NOMO-1 (cell line): ENCODE measurements around the gene RECQL5.

Experiments
- DNase-seq, 2 experiments: peaks; one replicate each; lab custom pipeline; 2025; ENCODE audit not compliant: unreplicated experiment in 2 of 2; lab: John Stamatoyannopoulos, UW

RECQL5 gene

DNA sequence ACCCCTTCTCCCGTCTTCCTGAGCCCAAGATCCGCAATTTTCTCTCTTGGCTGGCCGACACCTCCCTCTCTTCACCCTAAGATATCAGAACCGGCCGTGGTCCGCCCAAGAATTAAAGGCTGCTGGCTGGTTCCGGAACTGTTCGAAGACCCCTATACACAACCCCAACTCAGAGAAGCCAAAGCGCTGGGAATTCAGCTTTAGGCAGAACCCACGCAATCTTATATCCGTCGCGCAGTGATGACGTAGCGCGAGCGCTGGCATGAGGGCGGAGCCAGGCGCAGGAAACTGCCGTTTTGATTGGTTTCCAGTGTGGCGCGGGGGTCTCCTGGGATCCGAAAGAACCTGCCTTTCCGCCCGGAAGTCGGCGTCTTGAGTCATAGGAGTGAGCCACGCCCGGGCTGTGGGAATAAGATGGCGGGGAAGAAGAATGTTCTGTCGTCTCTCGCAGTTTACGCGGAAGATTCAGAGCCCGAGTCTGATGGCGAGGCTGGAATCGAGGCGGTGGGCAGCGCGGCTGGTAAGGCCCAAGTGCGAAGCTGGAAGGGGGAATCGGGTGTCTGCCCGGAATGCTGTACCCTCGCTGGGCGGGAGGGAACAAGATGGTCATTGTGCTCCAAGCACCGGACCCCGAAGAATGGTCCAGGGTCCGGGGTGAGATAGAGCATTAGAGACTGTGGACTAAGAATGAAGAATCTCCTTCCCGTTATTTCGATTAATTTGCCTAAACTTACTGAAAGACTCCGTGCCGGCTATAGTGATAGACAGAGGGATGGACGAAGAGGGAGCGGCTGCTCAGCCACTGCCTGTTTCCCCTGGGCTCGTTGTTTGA is at the start of gene RECQL5, which contains the start of gene SAP30BP:
Gene RECQL5 (minus strand): TSS at position 196 of the 832 bp plus-strand sequence. CDS start 597 bp downstream, outside the sequence.
Gene SAP30BP (plus strand): TSS at position 380 of the 832 bp plus-strand sequence. CDS start 35 bp downstream, at position 415.
- peak; percentile 92 to 98 for DNase-seq

DNA sequence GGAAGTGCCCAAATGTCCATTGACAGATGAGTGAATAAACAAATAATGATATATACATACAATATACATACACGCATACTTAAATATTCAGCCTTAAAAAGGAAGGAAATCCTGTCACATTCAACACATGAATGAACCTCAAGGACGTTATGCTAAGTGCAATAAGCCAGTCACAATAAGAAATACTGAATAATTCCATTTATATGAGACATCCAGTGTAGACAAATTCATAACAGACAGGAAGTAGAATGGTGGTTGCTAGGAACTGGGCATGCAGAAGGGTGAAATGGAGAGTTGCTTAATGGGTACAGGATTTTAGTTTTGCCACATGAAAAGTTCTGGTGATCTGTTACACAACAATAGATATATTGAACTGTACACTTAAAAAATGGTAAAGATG is 45.5 kb upstream of the RECQL5 start:
- no peak for DNase-seq

DNA sequence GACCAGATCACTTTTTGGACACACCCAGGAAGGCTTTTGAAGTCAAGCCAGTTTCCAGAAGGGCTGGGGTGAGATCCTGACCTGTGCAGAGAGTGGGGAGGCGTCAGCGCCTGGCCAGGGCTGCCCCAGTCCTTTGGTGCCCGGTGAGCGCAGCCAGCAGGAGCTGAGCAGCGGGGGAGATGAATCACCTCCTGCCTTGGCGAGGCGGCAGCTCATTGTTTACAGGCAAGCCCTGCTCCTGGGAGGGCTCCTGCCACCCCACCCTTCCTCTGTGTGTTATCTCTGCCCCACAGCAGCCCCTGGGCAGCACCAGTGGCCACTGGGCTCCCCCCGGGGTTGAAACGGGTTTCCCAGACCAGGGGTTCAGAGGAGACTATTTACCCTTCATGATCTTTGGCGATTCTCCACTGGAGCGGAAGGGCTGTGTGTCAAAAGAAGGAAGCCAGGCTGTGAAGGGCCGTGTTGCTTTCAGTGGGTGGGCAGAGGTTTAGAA is 40.2 kb upstream of the RECQL5 start:
- DNase-seq = no peak

GRCh38 chr17:75706042-75706728 is 39.2 kb upstream of the RECQL5 start:
- no peak for DNase-seq

DNA sequence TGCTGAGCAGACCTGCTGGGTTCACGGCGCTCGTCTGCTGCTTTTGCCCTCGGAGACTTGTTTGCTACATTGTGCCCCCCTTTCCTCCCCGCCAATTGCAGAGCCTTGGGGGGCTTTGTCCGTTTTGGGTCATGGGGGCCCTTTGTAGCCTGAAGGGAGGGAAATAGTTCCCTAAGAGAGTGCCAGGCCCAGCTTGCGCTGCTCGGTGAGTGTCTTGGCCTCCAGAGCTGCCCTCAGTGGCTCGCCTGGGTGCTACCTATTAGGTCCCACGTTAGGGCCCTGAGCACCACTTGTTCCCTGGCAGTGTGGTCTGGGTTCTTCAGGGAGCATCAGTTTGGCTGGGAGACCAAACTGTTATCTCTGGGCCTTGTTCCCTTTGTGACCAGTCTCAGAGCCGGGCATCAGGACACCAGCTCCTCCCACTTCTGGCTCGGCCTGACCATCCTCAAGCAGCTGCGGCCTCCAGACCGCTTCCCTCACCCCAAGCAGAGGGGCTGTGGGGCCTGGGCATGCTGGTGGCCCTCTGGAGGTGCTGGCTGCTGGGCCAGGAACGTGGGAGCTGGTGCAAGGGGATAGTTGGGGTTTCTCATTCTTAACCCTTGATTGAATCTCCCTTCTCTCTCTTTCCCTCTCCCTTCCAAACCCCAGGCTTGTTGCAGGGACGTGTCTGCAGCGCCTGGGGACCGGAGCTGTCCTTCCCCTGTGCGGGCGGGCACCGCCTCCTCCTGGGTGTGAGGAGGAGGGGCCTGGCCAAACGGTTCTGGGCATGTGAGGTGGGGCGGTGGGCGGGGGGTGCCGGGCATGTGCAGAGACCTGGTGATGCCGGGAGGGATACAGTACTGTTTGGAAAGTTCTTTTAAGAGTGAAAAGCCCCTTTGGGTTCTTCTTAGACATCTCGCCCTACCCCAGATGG is 38.3 kb upstream of the RECQL5 start:
- DNase-seq = no peak

GRCh38 chr17:75703591-75703990 is 36.6 kb upstream of the RECQL5 start:
- DNase-seq = no peak

GRCh38 chr17:75703191-75703590 is 36.2 kb upstream of the RECQL5 start:
- DNase-seq = no peak

GRCh38 chr17:75701288-75701687 is 34.3 kb upstream of the RECQL5 start:
- DNase-seq = no peak

- no peak for DNase-seq
Measured at GRCh38 chr17:75698659-75699058, 31.7 kb upstream of the RECQL5 start.

GRCh38 chr17:75697651-75698291 is 30.8 kb upstream of the RECQL5 start:
- no peak for DNase-seq

GRCh38 chr17:75695830-75696271 is 28.9 kb upstream of the RECQL5 start:
- no peak for DNase-seq

GRCh38 chr17:75695141-75695829 is 28.3 kb upstream of the RECQL5 start:
- DNase-seq = no peak

DNA sequence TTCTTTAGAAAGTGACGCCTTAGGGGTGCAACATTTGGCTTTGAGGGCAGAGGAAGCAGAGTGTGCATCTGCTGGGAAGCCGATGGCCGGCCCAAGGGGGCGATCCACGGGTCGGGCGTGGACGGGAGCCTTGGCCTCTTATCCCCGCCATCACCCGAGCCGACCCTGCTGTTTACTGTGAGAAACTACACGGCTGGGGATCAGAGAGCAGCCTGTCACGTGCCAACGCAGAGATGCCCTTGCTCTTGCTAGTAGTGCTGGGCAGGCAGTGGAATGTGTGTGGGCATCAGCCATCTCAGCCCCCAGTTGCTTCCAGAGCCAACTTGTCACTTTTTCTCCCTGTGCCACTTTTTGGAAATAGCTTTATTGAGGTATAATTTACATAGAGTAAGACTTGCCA is 27.6 kb upstream of the RECQL5 start:
- DNase-seq = no peak

DNA sequence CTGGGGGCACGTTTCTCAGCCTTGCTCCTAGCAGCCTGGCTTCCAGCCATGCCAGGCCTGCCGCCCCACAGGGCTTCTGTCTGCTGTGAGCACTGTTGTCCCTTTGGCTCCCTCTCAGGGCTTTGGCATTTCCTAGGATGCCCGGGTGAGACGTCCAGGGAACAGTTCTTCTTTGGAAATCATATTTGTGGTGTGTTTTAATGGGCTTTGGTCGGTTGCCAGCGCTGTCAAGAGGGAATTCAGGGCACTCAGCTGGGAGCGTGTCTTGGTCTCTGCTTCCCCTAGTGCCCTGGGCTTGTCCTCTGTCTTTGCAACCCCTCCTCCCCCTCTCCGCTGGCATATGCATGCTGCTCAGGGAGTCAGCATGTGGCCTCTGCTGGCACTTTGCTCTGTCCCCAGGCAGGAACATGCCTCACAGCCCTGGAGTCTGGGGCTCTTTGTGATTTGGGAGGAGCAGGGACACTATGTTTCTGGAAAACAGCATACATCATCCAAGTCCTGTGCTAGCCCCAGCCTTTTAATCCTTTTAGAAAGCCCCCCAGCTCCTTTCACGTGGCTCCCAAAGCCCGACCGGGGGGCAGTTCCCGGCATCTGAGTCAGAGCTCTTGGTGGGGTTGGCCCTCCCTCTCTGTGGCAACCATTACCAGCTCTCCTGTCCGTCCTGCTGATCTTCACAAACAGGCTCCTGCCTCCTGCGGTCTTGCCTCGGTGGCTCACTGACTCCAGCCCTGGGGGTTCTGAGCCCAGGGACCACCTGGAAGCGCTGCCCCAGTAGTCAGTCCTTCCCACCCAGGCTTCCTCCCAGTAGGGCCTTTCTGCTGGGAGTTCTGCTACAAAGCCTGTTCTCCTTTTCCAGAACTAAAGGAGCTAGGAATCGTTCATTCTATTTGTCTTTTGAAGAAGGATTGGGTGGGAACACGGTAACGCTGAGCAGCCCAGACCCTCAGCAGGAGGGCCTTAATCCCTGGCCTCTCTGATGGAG is 26.8 kb upstream of the RECQL5 start:
- no peak for DNase-seq

DNA sequence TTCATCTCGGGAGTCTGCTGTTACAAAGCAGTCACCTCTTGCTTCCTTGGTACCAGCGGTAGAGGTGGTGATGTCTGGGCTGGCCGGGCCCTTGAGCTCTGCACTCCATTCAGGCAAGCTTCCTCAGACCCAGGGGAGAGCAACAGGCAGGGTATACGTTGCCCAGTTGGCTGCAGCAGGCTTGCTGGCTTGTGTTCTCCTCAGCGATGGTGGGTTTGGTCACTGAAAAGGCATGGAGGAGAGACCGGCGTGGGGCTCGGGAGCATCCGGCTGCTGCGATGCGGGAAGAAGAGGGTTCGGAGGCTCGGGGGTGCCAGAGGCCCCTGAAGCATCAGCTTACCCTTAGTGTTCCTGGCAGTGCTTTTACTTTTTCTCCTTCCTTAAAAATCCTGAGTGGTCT is 26.0 kb upstream of the RECQL5 start:
- DNase-seq = no peak

- no peak for DNase-seq
Measured at GRCh38 chr17:75691801-75692626, 25.1 kb upstream of the RECQL5 start.

DNA sequence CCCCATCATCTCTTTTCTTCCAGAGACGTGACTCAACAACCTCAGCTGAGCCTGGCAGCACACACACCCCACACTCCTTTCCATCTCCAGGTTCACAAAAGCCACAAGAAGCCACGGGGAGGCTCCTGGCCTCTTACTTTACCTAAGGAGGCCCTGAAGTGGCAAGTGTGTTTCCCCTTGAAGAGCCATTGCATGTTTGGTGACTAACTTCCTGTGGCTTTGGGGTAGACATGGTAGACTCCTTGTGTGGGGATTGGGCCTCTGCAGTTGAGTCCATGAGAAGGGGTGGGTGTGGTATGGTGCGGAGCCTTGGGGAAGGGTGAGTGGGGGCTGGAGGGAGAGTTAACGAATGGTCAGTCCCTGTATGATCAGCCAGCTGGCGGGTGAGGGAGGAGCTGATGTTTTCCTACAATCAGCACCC is 24.4 kb upstream of the RECQL5 start:
- no peak for DNase-seq
